ENCODE measurements around the gene FCGR2B. TPM values are rescaled to one million over a fixed set of nuclear protein-coding genes. Genes with fewer than 3 reads are reported as not detected.

The FCGR2B gene
- total RNA-seq, 4 donors from 2014 or later = 31.3 to 74.9 (median 42.8) TPM

DNA sequence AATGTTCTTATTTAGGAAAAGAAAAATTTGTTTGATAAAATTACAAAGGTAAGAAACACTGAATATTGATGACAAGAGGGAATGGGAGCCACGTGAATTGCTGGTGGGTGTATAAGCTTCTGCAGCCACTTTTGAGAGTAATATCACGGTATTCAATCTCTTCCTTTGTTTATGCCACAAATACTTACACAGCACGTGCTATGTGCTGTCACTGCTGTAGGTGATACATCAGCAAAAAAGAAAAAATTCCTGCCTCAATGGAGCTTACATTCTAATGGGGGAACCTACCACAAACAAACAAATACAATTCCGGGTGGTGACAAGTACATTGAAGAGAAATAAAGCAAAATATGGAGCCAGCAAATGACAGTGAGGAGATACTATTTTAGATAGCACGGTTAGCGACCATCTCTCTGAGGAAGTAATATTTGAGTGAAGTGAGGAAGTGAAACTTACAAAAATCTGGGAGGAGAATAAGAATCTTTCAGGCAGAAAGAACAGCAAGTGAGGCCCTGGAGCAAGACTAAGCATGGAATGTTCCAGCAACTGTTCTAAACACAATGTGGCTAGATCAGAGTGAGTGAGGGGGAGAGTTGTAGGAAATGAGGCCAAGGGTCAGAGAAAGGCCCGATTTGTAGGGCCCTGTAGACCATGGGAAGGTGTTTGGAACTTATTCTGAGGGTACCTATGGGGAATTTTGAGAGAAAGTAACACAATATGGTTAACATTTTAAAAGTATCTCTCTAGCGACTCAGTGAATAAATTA lies 55.8 kb downstream of the FCGR2B start:
- ATAC-seq (ENCODE audit: low FRiP score) (no peak), DNase-seq (ENCODE audit: low spot score) (no peak)
- TF ChIP-seq CTCF (IDR thresholded peaks at IDR 0.05) = no peak

- no peak for DNase-seq (ENCODE audit: low spot score)
- no peak for TF ChIP-seq CTCF (IDR thresholded peaks at IDR 0.05)
- no peak for ATAC-seq (ENCODE audit: low FRiP score)
Measured at GRCh38 chr1:161719325-161719611, 56.3 kb downstream of the FCGR2B start.

GRCh38 chr1:161720422-161720821 lies 57.5 kb downstream of the FCGR2B start:
- no peak for DNase-seq (ENCODE audit: low spot score)
- no peak for TF ChIP-seq CTCF (IDR thresholded peaks at IDR 0.05)
- no peak for ATAC-seq (ENCODE audit: low FRiP score)

- DNase-seq (ENCODE audit: low spot score) = no peak
- ATAC-seq (ENCODE audit: low FRiP score) = no peak
- no peak for TF ChIP-seq CTCF (IDR thresholded peaks at IDR 0.05)
Measured at GRCh38 chr1:161720956-161721737, 58.2 kb downstream of the FCGR2B start, which contains the start of gene FCRLB. Gene FCRLB (plus strand): TSS chr1:161721544. CDS start chr1:161722673, 1,129 bp downstream.

- ATAC-seq (ENCODE audit: low FRiP score) (no peak), DNase-seq (ENCODE audit: low spot score) (no peak)
- TF ChIP-seq CTCF (IDR thresholded peaks at IDR 0.05) = no peak
Measured at GRCh38 chr1:161721738-161722343, 58.9 kb downstream of the FCGR2B start.

- DNase-seq (ENCODE audit: low spot score) = no peak
- no peak for TF ChIP-seq CTCF (IDR thresholded peaks at IDR 0.05)
- no peak for ATAC-seq (ENCODE audit: low FRiP score)
Measured at GRCh38 chr1:161722406-161722805, 59.5 kb downstream of the FCGR2B start.

All from omental fat pad (tissue), 4 donors.